HepG2 (cell line): ENCODE measurements around the gene MED12L. TPM values are rescaled to one million over a fixed set of nuclear protein-coding genes. Genes with fewer than 3 reads are reported as not detected.
A peak's percentile ranks its signal among the peaks of the same experiment; 100 is the strongest.

Experiments used
- ARNT ChIP-seq: fragments of 450-650 bp; IDR thresholded peaks from 2 replicates; pipeline ENCODE4 v1.6.1; 2017
- GTF3A ChIP-seq: sonication (generic); formaldehyde crosslinking; conservative IDR thresholded peaks from 2 replicates; pipeline ENCODE4 v1.4.0; 2020; ENCODE audit warnings: mild to moderate bottlenecking, missing genetic modification reagents
- ISL2 ChIP-seq: sonication (generic); formaldehyde crosslinking; IDR thresholded peaks from 2 replicates; pipeline ENCODE4 v1.5.0; 2020; ENCODE audit warnings: missing genetic modification reagents
- MIER2 ChIP-seq: IDR thresholded peaks from 2 replicates; pipeline ENCODE4 v1.6.1; 2016; ENCODE audit warnings: missing biosample characterization, missing genetic modification reagents
- NFATC3 ChIP-seq: sonication (generic); formaldehyde crosslinking; IDR thresholded peaks from 2 replicates; pipeline ENCODE4 v1.5.1; 2020; ENCODE audit warnings: mild to moderate bottlenecking, missing genetic modification reagents
- PAWR ChIP-seq: sonication (generic); formaldehyde crosslinking; IDR thresholded peaks from 2 replicates; pipeline ENCODE4 v1.4.0; 2020; ENCODE audit warnings: missing genetic modification reagents, mild to moderate bottlenecking, borderline replicate concordance
- POGK ChIP-seq: sonication (generic); formaldehyde crosslinking; conservative IDR thresholded peaks from 2 replicates; pipeline ENCODE4 v1.8.0; 2022; ENCODE audit warnings: mild to moderate bottlenecking, moderate library complexity, missing genetic modification reagents
- STAG1 ChIP-seq: sonication (generic); formaldehyde crosslinking; IDR thresholded peaks from 2 replicates; pipeline ENCODE4 v1.4.0; 2020; ENCODE audit warnings: missing genetic modification reagents
- XBP1 ChIP-seq: sonication (generic); formaldehyde crosslinking; IDR thresholded peaks from 2 replicates; pipeline ENCODE4 v1.5.0; 2020; ENCODE audit warnings: missing genetic modification reagents
- ZHX2 ChIP-seq, 2 experiments: sonication (generic) in 1 of 2; formaldehyde crosslinking in 1 of 2; IDR thresholded peaks; 2 replicates each; pipeline versions ENCODE4 v1.6.1 to v1.9.0; 2014 to 2022; ENCODE audit warnings: antibody characterized with exemption in 1 of 2, borderline replicate concordance in 1 of 2, inconsistent platforms in 1 of 2, low read depth in 1 of 2, missing genetic modification reagents in 1 of 2
- ZNF160 ChIP-seq: sonication (generic); formaldehyde crosslinking; IDR thresholded peaks from 2 replicates; pipeline ENCODE4 v1.8.0; 2022; ENCODE audit warnings: mild to moderate bottlenecking, inconsistent platforms, missing genetic modification reagents
- ZNF274 ChIP-seq: sonication (generic); formaldehyde crosslinking; IDR thresholded peaks from 2 replicates; pipeline ENCODE4 v1.5.1; 2020; ENCODE audit warnings: mild to moderate bottlenecking, missing genetic modification reagents
- ZNF281 ChIP-seq: sonication (generic); formaldehyde crosslinking; IDR thresholded peaks from 2 replicates; pipeline ENCODE4 v1.4.0; 2020; ENCODE audit warnings: missing genetic modification reagents, borderline replicate concordance
- ZNF414 ChIP-seq: sonication (generic); formaldehyde crosslinking; IDR thresholded peaks from 2 replicates; pipeline ENCODE4 v1.5.0; 2020; ENCODE audit warnings: missing genetic modification reagents
- ZNF431 ChIP-seq: sonication (generic); formaldehyde crosslinking; IDR thresholded peaks from 2 replicates; pipeline ENCODE4 v1.9.0; 2022; ENCODE audit warnings: missing genetic modification reagents, low read depth, mild to moderate bottlenecking, borderline replicate concordance
- ZNF780A ChIP-seq: sonication (generic); formaldehyde crosslinking; IDR thresholded peaks from 2 replicates; pipeline ENCODE4 v1.8.0; 2022; ENCODE audit warnings: mild to moderate bottlenecking, missing genetic modification reagents, moderate library complexity
- polyA plus RNA-seq, 8 experiments: library from polyadenylated mRNA; depleted of rRNA in 3 of 8; stranded (reverse) in 7 of 8; unstranded in 1 of 8; fragments of >200 nt; fragmentation: Illumina TruSeq in 4 of 8; extraction: Trizol in 4 of 8; gene quantifications; 2 replicates each; pipeline versions ENCODE4 v1.2.1 to v1.2.3, GENCODE V29; 2011 to 2016; ENCODE audit warnings: low read depth in 4 of 8, missing spikeins in 1 of 8, mixed read lengths in 1 of 8; ENCODE audit not compliant: insufficient read depth in 1 of 8
- total RNA-seq, 5 experiments: library from RNA; depleted of rRNA; stranded (reverse); fragments of >200 nt; fragmentation: Illumina TruSeq; extraction: Trizol; gene quantifications; 2 replicates each; pipeline ENCODE4 v1.2.3, GENCODE V29; 2016; ENCODE audit warnings: low read depth in 1 of 5

MED12L gene
- total and polyA plus RNA-seq, 2 of the 13 experiments (the other 11 are each of a cell fraction or from before 2014, with no cell fraction given): 0.07 to 0.64 TPM

- no peak for TF ChIP-seq ZNF281
- TF ChIP-seq ZNF431 (CRISPR knock-in tag): no peak
- TF ChIP-seq ISL2 (CRISPR knock-in tag): 0 out of 2 replicates have a peak, but pooled peaks have one; percentile 15
- TF ChIP-seq ZNF160 (CRISPR knock-in tag): no peak
- peak; percentile 93 for TF ChIP-seq STAG1 (CRISPR knock-in tag)
- no peak for TF ChIP-seq XBP1 (CRISPR knock-in tag)
- no peak for TF ChIP-seq ARNT
- no peak for TF ChIP-seq GTF3A (CRISPR knock-in tag)
- TF ChIP-seq POGK: no peak
- TF ChIP-seq ZNF780A (CRISPR knock-in tag): no peak; the same call in 1 of the 2 replicates
- no peak for TF ChIP-seq MIER2 (CRISPR knock-in tag)
- no peak for TF ChIP-seq PAWR (CRISPR knock-in tag)
- no peak for TF ChIP-seq ZHX2 (IDR thresholded peaks at IDR 0.05; ENCODE audit: low read depth)
- TF ChIP-seq ZHX2 (CRISPR knock-in tag; IDR thresholded peaks at IDR 0.05; ENCODE audit: borderline replicate concordance): no peak
- TF ChIP-seq ZNF274 (CRISPR knock-in tag): no peak
- TF ChIP-seq NFATC3 (CRISPR knock-in tag): no peak
- TF ChIP-seq ZNF414 (CRISPR knock-in tag): 0 out of 2 replicates have a peak, but pooled peaks have one; percentile 2
These were observed 60.7 kb downstream of the MED12L start (continued) for GRCh38 chr3:151146071-151146730.
